ENCODE measurements around the gene ERBB4. TPM values are rescaled to one million over a fixed set of nuclear protein-coding genes. Genes with fewer than 3 reads are reported as not detected.

The ERBB4 gene
- polyA plus RNA-seq, 1 of the 3 experiments (the other 2 are of a cell fraction) = 0.05 TPM

- Histone ChIP-seq H3K27ac (ENCODE audit: low read depth in 2 of 2, low read length in 1 of 2) (no peak overlapping the region), H3K36me3 (replicated peaks in 1 of 2; ENCODE audit: control insufficient read depth in 1 of 2, insufficient read depth in 2 of 2, low read length in 1 of 2) (no peaks in the 10 kb centered on the region), H3K9me2 (no peaks in the 10 kb centered on the region; the same call in 1 of the 2 replicates), H3F3A (replicated peaks; ENCODE audit: insufficient read depth) (no peaks in the 10 kb centered on the region), H3K79me2 (ENCODE audit: insufficient read depth) (no peaks in the 10 kb centered on the region), H3K27me3 (ENCODE audit: insufficient read depth) (no peaks in the 10 kb centered on the region), H3K4me3 (ENCODE audit: low read depth in 2 of 2, low read length in 1 of 2) (no peak overlapping the region), H3K9ac (no peak overlapping the region), H3K4me1 (ENCODE audit: control insufficient read depth in 1 of 2, insufficient read depth in 2 of 2, low read depth in 1 of 2, low read length in 1 of 2) (no peaks in the 10 kb centered on the region), H3K9me3 (no peaks in the 10 kb centered on the region), H3K4me2 (no peak overlapping the region), H4K20me1 (ENCODE audit: insufficient read depth) (no peaks in the 10 kb centered on the region), H2AFZ (ENCODE audit: low read depth) (no peak overlapping the region)
- WGBS (ENCODE audit: low lambda C conversion rate) = 56% methylated on average over 2 of the region's 2 CpGs
- POLR2A ChIA-PET = no interaction called here
- DNase-seq = no peak
- CTCF ChIA-PET = no interaction called here
- TF ChIP-seq PBX3 (IDR thresholded peaks at IDR 0.05) = no peak
- no peak for TF ChIP-seq RCOR1 (IDR thresholded peaks at IDR 0.05; ENCODE audit: low read length)
- TF ChIP-seq GABPA (IDR thresholded peaks at IDR 0.05; ENCODE audit: low read depth) = no peak
- TF ChIP-seq SIN3A (IDR thresholded peaks at IDR 0.05; ENCODE audit: borderline replicate concordance, low read depth, low read length) = no peak
- TF ChIP-seq USF2 (IDR thresholded peaks at IDR 0.05; ENCODE audit: borderline replicate concordance, low read depth, low read length) = no peak
- no peak for TF ChIP-seq EZH2phosphoT487 (IDR thresholded peaks at IDR 0.05; ENCODE audit: borderline replicate concordance, low read depth)
- TF ChIP-seq ELF1 (IDR thresholded peaks at IDR 0.05) = no peak
Observed at GRCh38 chr2:212580117-212580516, 41.5 kb upstream of the ERBB4 start.

GRCh38 chr2:212556296-212556695, 17.7 kb upstream of the ERBB4 start:
- Histone ChIP-seq H3K9me2 (no peaks in the 10 kb centered on the region), H3K4me2 (no peak overlapping the region), H3K9ac (no peak overlapping the region), H3K27ac (ENCODE audit: low read depth in 2 of 2, low read length in 1 of 2) (no peak overlapping the region), H4K20me1 (ENCODE audit: insufficient read depth) (no peaks in the 10 kb centered on the region), H3K79me2 (ENCODE audit: insufficient read depth) (no peaks in the 10 kb centered on the region), H3K4me3 (ENCODE audit: low read depth in 2 of 2, low read length in 1 of 2) (no peak overlapping the region), H3K27me3 (ENCODE audit: insufficient read depth) (no peaks in the 10 kb centered on the region), H3K4me1 (ENCODE audit: control insufficient read depth in 1 of 2, insufficient read depth in 2 of 2, low read depth in 1 of 2, low read length in 1 of 2) (no peaks in the 10 kb centered on the region), H3K9me3 (no peaks in the 10 kb centered on the region), H2AFZ (ENCODE audit: low read depth) (no peak overlapping the region), H3F3A (replicated peaks; ENCODE audit: insufficient read depth) (no peaks in the 10 kb centered on the region), H3K36me3 (replicated peaks in 1 of 2; ENCODE audit: control insufficient read depth in 1 of 2, insufficient read depth in 2 of 2, low read length in 1 of 2) (no peaks in the 10 kb centered on the region)
- no peak for DNase-seq
- TF ChIP-seq ZBTB33 (IDR thresholded peaks at IDR 0.05; ENCODE audit: borderline replicate concordance, low read depth) (no peak), GABPA (IDR thresholded peaks at IDR 0.05; ENCODE audit: low read depth) (no peak), RCOR1 (IDR thresholded peaks at IDR 0.05; ENCODE audit: low read length) (no peak), FOSL2 (IDR thresholded peaks at IDR 0.05; ENCODE audit: borderline replicate concordance, low read depth) (no peak), RXRA (IDR thresholded peaks at IDR 0.05; ENCODE audit: borderline replicate concordance, low read depth) (no peak), SIN3A (IDR thresholded peaks at IDR 0.05; ENCODE audit: borderline replicate concordance, low read depth, low read length) (no peak), MEF2A (IDR thresholded peaks at IDR 0.05; ENCODE audit: borderline replicate concordance, low read depth) (no peak), SMC3 (IDR thresholded peaks at IDR 0.05; ENCODE audit: low read depth, low read length) (no peak), ELF1 (IDR thresholded peaks at IDR 0.05) (no peak), JUND (IDR thresholded peaks at IDR 0.05) (no peak), RAD21 (IDR thresholded peaks at IDR 0.05; ENCODE audit: low read length) (no peak), NRF1 (IDR thresholded peaks at IDR 0.05; ENCODE audit: low read depth, low read length) (no peak), GATA2 (CRISPR knock-in tag; IDR thresholded peaks at IDR 0.05) (no peak), USF1 (IDR thresholded peaks at IDR 0.05; ENCODE audit: borderline replicate concordance, low read depth) (no peak), FOXM1 (IDR thresholded peaks at IDR 0.05; ENCODE audit: low read depth) (no peak), REST (IDR thresholded peaks at IDR 0.05; ENCODE audit: low read depth, low read length) (no peak), TEAD4 (IDR thresholded peaks at IDR 0.05; ENCODE audit: borderline replicate concordance, insufficient read depth) (no peak)
- POLR2A ChIA-PET = no interaction called here
- WGBS (ENCODE audit: low lambda C conversion rate) = 86% methylated on average over 4 of the region's 4 CpGs
- CTCF ChIA-PET = interaction anchor here (1.2 to 2.7 kb wide), 2 partner anchors 11 to 1103 kb away, joined by 3 to 23 read pairs; no protein-coding TSS in a partner anchor

All from SK-N-SH (cell line).